IMR-90 (cell line): ENCODE results near the gene KICS2. TPM values are rescaled to one million over a fixed set of nuclear protein-coding genes. Genes with fewer than 3 reads are reported as not detected.

Source experiments
- ATAC-seq: fragments of 200-7000 bp; cut with Tn5 transposase; 2 replicates; pipeline ENCODE4 v1.9.1; 2020; ENCODE audit warnings: low read depth, mild to moderate bottlenecking, moderate library complexity
- BruUV-seq: library from RNA; stranded (reverse); fragments of 400-500 nt; replicated peaks from 2 replicates; lab custom pipeline; 2021; lab: Mats Ljungman, UMichigan
- CTCF ChIA-PET: fragments of 300-600 bp; formaldehyde crosslinking; extraction: SDS; loops from one replicate; lab custom pipeline; 2021; ENCODE audit warnings: antibody characterized with exemption; lab: Yijun Ruan, JAX
- POLR2A ChIA-PET: fragments of 300-600 bp; sonication (Branson Sonifier 250); formaldehyde crosslinking; loops from one replicate; lab custom pipeline; 2022; ENCODE audit warnings: antibody characterized with exemption; ENCODE audit not compliant: unreplicated experiment; lab: Charles Lee
- DNase-seq: peaks from one replicate; pipeline ENCODE4 v3.0.0; 2013
- H2AFZ ChIP-seq: replicated peaks from 2 replicates; pipeline ENCODE3; 2013; ENCODE audit warnings: low read length, mild to moderate bottlenecking; ENCODE audit not compliant: poor library complexity
- H2AK5ac ChIP-seq: 2 replicates; pipeline ENCODE4 v1.6.1; 2013; ENCODE audit warnings: low read depth, low read length, inconsistent platforms
- H2AK9ac ChIP-seq: replicated peaks from 2 replicates; pipeline ENCODE3; 2013; ENCODE audit warnings: mild to moderate bottlenecking, low read depth, low read length, moderate library complexity; ENCODE audit not compliant: poor library complexity
- H2BK120ac ChIP-seq: 2 replicates; pipeline ENCODE4 v1.6.1; 2013; ENCODE audit warnings: low read depth, low read length, inconsistent platforms
- H2BK15ac ChIP-seq: 3 replicates; pipeline ENCODE4 v1.6.1; 2013; ENCODE audit warnings: low read depth, low read length, inconsistent platforms
- H2BK20ac ChIP-seq: 2 replicates; pipeline ENCODE4 v1.6.1; 2013; ENCODE audit warnings: low read depth, mild to moderate bottlenecking, inconsistent platforms, low read length, moderate library complexity
- H2BK5ac ChIP-seq: 2 replicates; pipeline ENCODE4 v1.6.1; 2013; ENCODE audit warnings: mild to moderate bottlenecking, low read depth, low read length, inconsistent platforms; ENCODE audit not compliant: poor library complexity, severe bottlenecking
- H3K14ac ChIP-seq: replicated peaks from 2 replicates; pipeline ENCODE4 v1.6.1; 2013; ENCODE audit warnings: low read depth, low read length, inconsistent platforms
- H3K18ac ChIP-seq: 2 replicates; pipeline ENCODE4 v1.6.1; 2013; ENCODE audit warnings: low read depth, low read length, control low read depth
- H3K23ac ChIP-seq: 2 replicates; pipeline ENCODE4 v1.6.1; 2013; ENCODE audit warnings: low read depth, low read length, inconsistent platforms
- H3K27ac ChIP-seq: 2 replicates; pipeline ENCODE4 v1.5.1; 2013; ENCODE audit warnings: mild to moderate bottlenecking, control low read depth, low read length; ENCODE audit not compliant: insufficient read depth
- H3K27me3 ChIP-seq: 2 replicates; pipeline ENCODE4 v1.6.1; 2013; ENCODE audit warnings: low read length; ENCODE audit not compliant: control insufficient read depth, insufficient read depth
- H3K36me3 ChIP-seq: 2 replicates; pipeline ENCODE4 v1.6.1; 2013; ENCODE audit warnings: low read length, mixed read lengths; ENCODE audit not compliant: control insufficient read depth, insufficient read depth
- H3K4ac ChIP-seq: 2 replicates; pipeline ENCODE4 v1.6.1; 2013; ENCODE audit warnings: low read depth, low read length, inconsistent platforms
- H3K4me1 ChIP-seq: 2 replicates; pipeline ENCODE4 v1.6.1; 2013; ENCODE audit warnings: low read length, mixed read lengths; ENCODE audit not compliant: control insufficient read depth, insufficient read depth
- H3K4me2 ChIP-seq: 2 replicates; pipeline ENCODE4 v1.6.1; 2013; ENCODE audit warnings: low read depth, mild to moderate bottlenecking, control low read depth, low read length, moderate library complexity
- H3K4me3 ChIP-seq: 2 replicates; pipeline ENCODE4 v1.5.1; 2013; ENCODE audit warnings: low read depth, mild to moderate bottlenecking, control low read depth, low read length, moderate library complexity; ENCODE audit not compliant: insufficient read depth
- H3K56ac ChIP-seq: 2 replicates; pipeline ENCODE4 v1.6.1; 2013; ENCODE audit warnings: low read length, inconsistent platforms; ENCODE audit not compliant: insufficient read depth; ENCODE audit errors: extremely low read depth
- H3K79me1 ChIP-seq, 2 experiments: 2 replicates each; pipeline ENCODE4 v1.6.1; 2013; ENCODE audit warnings: low read length in 2 of 2, inconsistent platforms in 1 of 2, low read depth in 1 of 2
- H3K9ac ChIP-seq: 2 replicates; pipeline ENCODE4 v1.6.1; 2013; ENCODE audit warnings: low read depth, low read length, control low read depth
- H3K9me1 ChIP-seq: 2 replicates; pipeline ENCODE4 v1.6.1; 2013; ENCODE audit warnings: low read length, inconsistent platforms; ENCODE audit not compliant: insufficient read depth
- H3K9me3 ChIP-seq: 2 replicates; pipeline ENCODE4 v1.6.1; 2013; ENCODE audit warnings: low read length; ENCODE audit not compliant: control insufficient read depth, insufficient read depth
- H4K20me1 ChIP-seq: 2 replicates; pipeline ENCODE4 v1.6.1; 2013; ENCODE audit warnings: low read length, inconsistent platforms; ENCODE audit not compliant: insufficient read depth
- H4K5ac ChIP-seq: 2 replicates; pipeline ENCODE4 v1.6.1; 2013; ENCODE audit warnings: mild to moderate bottlenecking, low read depth, low read length, control low read depth
- H4K8ac ChIP-seq, 2 experiments: 2 replicates each; pipeline ENCODE4 v1.6.1; 2013; ENCODE audit warnings: low read depth in 2 of 2, low read length in 2 of 2, control low read depth in 1 of 2, inconsistent platforms in 1 of 2
- H4K91ac ChIP-seq: 2 replicates; pipeline ENCODE4 v1.6.1; 2013; ENCODE audit warnings: low read depth, low read length, inconsistent platforms; ENCODE audit not compliant: insufficient read depth
- BHLHE40 ChIP-seq: fragments of 150-350 bp; IDR thresholded peaks from 2 replicates; pipeline ENCODE4 v1.6.1; 2016; ENCODE audit warnings: mild to moderate bottlenecking, low read depth, low read length
- CEBPB ChIP-seq: IDR thresholded peaks from 2 replicates; pipeline ENCODE4 v1.6.1; 2012; ENCODE audit warnings: low read depth, low read length, improper control_type of control experiment
- CHD1 ChIP-seq: IDR thresholded peaks from 2 replicates; pipeline ENCODE4 v1.6.1; 2012; ENCODE audit warnings: low read depth, low read length, improper control_type of control experiment
- CTCF ChIP-seq: conservative IDR thresholded peaks from 2 replicates; pipeline ENCODE4 v1.5.1; 2012; ENCODE audit warnings: mild to moderate bottlenecking, low read depth, low read length, improper control_type of control experiment
- ELK1 ChIP-seq: fragments of 150-350 bp; IDR thresholded peaks from 2 replicates; pipeline ENCODE4 v1.6.1; 2016; ENCODE audit warnings: low read depth, mild to moderate bottlenecking, low read length, moderate library complexity, borderline replicate concordance
- FOS ChIP-seq: fragments of 150-350 bp; IDR thresholded peaks from 2 replicates; pipeline ENCODE4 v1.6.1; 2016; ENCODE audit warnings: low read depth, low read length
- MAFK ChIP-seq: IDR thresholded peaks from 2 replicates; pipeline ENCODE4 v1.6.1; 2012; ENCODE audit warnings: low read depth, low read length, improper control_type of control experiment
- MAZ ChIP-seq: IDR thresholded peaks from 2 replicates; pipeline ENCODE4 v1.6.1; 2012; ENCODE audit warnings: low read depth, mild to moderate bottlenecking, low read length, improper control_type of control experiment, moderate library complexity, borderline replicate concordance
- MXI1 ChIP-seq: IDR thresholded peaks from 2 replicates; pipeline ENCODE4 v1.6.1; 2012; ENCODE audit warnings: low read depth, mild to moderate bottlenecking, low read length, moderate library complexity, borderline replicate concordance
- NFE2L2 ChIP-seq: fragments of 150-350 bp; IDR thresholded peaks from 2 replicates; pipeline ENCODE4 v1.6.1; 2016; ENCODE audit warnings: low read depth, mild to moderate bottlenecking, low read length
- POLR2A ChIP-seq: IDR thresholded peaks from 2 replicates; pipeline ENCODE4 v1.6.1; 2012; ENCODE audit warnings: mild to moderate bottlenecking, low read depth, low read length
- RAD21 ChIP-seq: IDR thresholded peaks from 2 replicates; pipeline ENCODE4 v1.6.1; 2012; ENCODE audit warnings: low read length, improper control_type of control experiment
- RCOR1 ChIP-seq: IDR thresholded peaks from 2 replicates; pipeline ENCODE4 v1.6.1; 2012; ENCODE audit warnings: mild to moderate bottlenecking, low read length, improper control_type of control experiment; ENCODE audit not compliant: insufficient replicate concordance
- RFX5 ChIP-seq: IDR thresholded peaks from 2 replicates; pipeline ENCODE4 v1.8.0; 2012; ENCODE audit warnings: low read depth, mild to moderate bottlenecking, low read length, moderate library complexity
- SMC3 ChIP-seq: fragments of 150-350 bp; IDR thresholded peaks from 2 replicates; pipeline ENCODE4 v1.6.1; 2016; ENCODE audit warnings: low read depth, mild to moderate bottlenecking, antibody characterized with exemption, low read length, moderate library complexity
- USF2 ChIP-seq: fragments of 150-350 bp; IDR thresholded peaks from 2 replicates; pipeline ENCODE4 v1.6.1; 2017; ENCODE audit warnings: mild to moderate bottlenecking, antibody characterized with exemption, low read length, low read depth
- WGBS, 2 experiments: methylation state at CpG; one replicate each; pipeline versions ENCODE4 v1.1.5 to v1.1.7; 2013; ENCODE audit warnings: missing lambda C conversion rate in 2 of 2; ENCODE audit not compliant: insufficient read length in 1 of 2; ENCODE audit errors: extremely low coverage in 2 of 2; 5-methylcytosine and 5-hydroxymethylcytosine counted together
- dilution Hi-C: fragments of 300-500 bp; cut with HindIII; formaldehyde crosslinking; loops from one replicate; pipeline ENCODE4 v1.14.3; 2018; ENCODE audit warnings: low sequenced_read_pairs; ENCODE audit not compliant: unreplicated experiment
- in situ Hi-C: fragments of 300-500 bp; cut with MboI; formaldehyde crosslinking; loops from 3 replicates; pipeline ENCODE4 v1.14.3; 2019; ENCODE audit warnings: low sequenced_read_pairs, inconsistent platforms, mixed read lengths
- intact Hi-C: fragments of 100-400 bp; cut with micrococcal nuclease; formaldehyde crosslinking; loops from 2 replicates; pipeline ENCODE4 v1.10.0; 2022
- polyA plus RNA-seq, 3 experiments: library from polyadenylated mRNA; depleted of rRNA; stranded (reverse); fragments of >200 nt; gene quantifications; 2 replicates each; pipeline ENCODE4 v1.2.3, GENCODE V29; 2012; ENCODE audit warnings: low replicate concordance in 1 of 3
- total RNA-seq: library from RNA; depleted of rRNA; stranded (reverse); fragments of >200 nt; gene quantifications from 2 replicates; pipeline ENCODE4 v1.2.3, GENCODE V29; 2012

KICS2 gene
- total and polyA plus RNA-seq, 2 of the 4 experiments (the other 2 are of a cell fraction): 2.4 to 6.1 TPM

- DNase-seq: no peak
- Histone ChIP-seq H3K9ac (no peak overlapping the region), H4K20me1 (no peaks in the 10 kb centered on the region), H4K91ac (no peak overlapping the region), H3K79me1 (peaks cover 0 to 13% of the 10 kb centered on the region in 2 experiments; a peak in 2 of 4 replicates), H4K5ac (no peak overlapping the region; the same call in 1 of the 2 replicates), H2AK9ac (no peak overlapping the region), H3K9me3 (no peaks in the 10 kb centered on the region), H2AFZ (no peak overlapping the region), H2BK120ac (peak overlapping the region; percentile 39; the same call in 1 of the 2 replicates), H3K27me3 (no peaks in the 10 kb centered on the region), H3K4me1 (peaks cover 12% of the 10 kb centered on the region), H3K56ac (no peak overlapping the region), H3K23ac (peak overlapping the region; percentile 24; the same call in 1 of the 2 replicates), H3K4me3 (no peak overlapping the region), H3K27ac (no peak overlapping the region), H3K14ac (peak overlapping the region; percentile 10; the same call in 1 of the 2 replicates), H2BK20ac (peak overlapping the region; percentile 73; the same call in 1 of the 2 replicates), H3K9me1 (peaks cover 10% of the 10 kb centered on the region), H2AK5ac (0 out of 2 replicates have a peak overlapping the region, but pooled peaks have one; percentile 36), H4K8ac (peak overlapping the region in 1 of 2 experiments; percentile 6; a peak in 1 of 4 replicates), H2BK15ac (peak overlapping the region; percentile 70; the same call in 2 of the 3 replicates), H3K4ac (peak overlapping the region; percentile 25; the same call in 1 of the 2 replicates), H3K4me2 (no peak overlapping the region), H3K18ac (peak overlapping the region; percentile 21; the same call in 1 of the 2 replicates), H2BK5ac (peak overlapping the region; percentile 59), H3K36me3 (peaks cover 2% of the 10 kb centered on the region; the same call in 1 of the 2 replicates)
- intact Hi-C loops: loop anchor here (5.0 to 10.0 kb wide), 2 partner anchors 175 to 213 kb away; partner anchors contain the start of gene XPOT
- CTCF ChIA-PET: no interaction called here
- in situ Hi-C loops: no loop called here
- no TSS peak for BruUV-seq
- TF ChIP-seq MAZ (no peak), USF2 (no peak), CEBPB (no peak), MAFK (no peak), MXI1 (no peak), POLR2A (no peak), SMC3 (no peak), RFX5 (no peak), FOS (no peak), CTCF (no peak), RAD21 (no peak), BHLHE40 (no peak), NFE2L2 (no peak), RCOR1 (no peak), ELK1 (no peak), CHD1 (no peak)
- no CpG with 5 or more reads among the region's 1 CpG for WGBS, 2 experiments
- no peak for ATAC-seq
- POLR2A ChIA-PET: no interaction called here
- dilution Hi-C loops: no loop called here
These were observed 32.6 kb downstream of the KICS2 start for GRCh38 chr12:64189530-64189929.
